ENCODE results near the gene DLEC1. TPM values are rescaled to one million over a fixed set of nuclear protein-coding genes. Genes with fewer than 3 reads are reported as not detected.
A peak's percentile ranks its signal among the peaks of the same experiment; 100 is the strongest.
"Not testable (repeated sequence)": the region's sequence is repeated elsewhere in the genome, so short reads cannot be mapped to it uniquely, and the experiment has no call there.

Gene DLEC1
- total RNA-seq, 1 donor from 2014 or later, result not detected

GRCh38 chr3:38119821-38120692, 81.0 kb downstream of the DLEC1 start:
- DNase-seq (ENCODE audit: low read depth), result no peak

DNA sequence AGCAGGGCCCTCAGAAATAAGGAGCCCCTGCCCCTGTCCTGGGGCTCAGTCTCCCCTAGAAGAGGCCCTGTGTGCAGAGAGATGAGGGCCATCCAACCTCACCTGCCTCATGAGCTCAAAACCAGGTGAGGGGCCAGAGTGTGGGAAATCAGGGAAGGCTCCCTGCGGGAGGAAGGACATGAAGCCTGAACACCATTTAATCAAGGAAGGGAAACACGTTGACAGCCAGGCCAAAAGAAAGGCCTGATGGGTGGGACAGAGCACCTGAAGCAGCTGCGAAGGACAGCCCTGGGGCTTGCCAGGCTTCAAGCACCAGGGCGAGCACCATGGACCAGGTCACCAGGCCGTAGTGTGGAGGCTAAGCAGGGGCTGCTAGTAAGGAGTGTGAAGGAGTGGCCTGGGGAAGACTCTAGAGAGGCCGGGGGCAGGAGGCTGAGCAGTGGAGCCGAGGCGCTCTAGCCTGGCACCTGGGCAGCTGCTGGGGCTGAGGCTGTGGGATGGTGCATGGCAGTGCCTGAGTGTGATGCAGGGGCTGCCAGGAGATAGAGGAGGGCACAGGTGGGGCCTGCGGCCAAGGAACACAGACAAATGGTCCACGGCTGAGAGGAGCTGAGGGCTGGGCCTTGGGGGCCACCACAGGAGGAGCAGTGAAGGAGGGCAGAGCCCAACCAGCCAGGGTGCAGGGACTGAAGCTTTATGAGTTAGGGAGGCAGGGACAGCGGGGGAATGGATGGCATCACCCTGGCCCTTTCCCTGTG, 81.9 kb downstream of the DLEC1 start:
- no peak for DNase-seq (ENCODE audit: low read depth)

- DNase-seq (ENCODE audit: low read depth), result no peak
Observed at GRCh38 chr3:38121451-38121831, 82.4 kb downstream of the DLEC1 start.

DNA sequence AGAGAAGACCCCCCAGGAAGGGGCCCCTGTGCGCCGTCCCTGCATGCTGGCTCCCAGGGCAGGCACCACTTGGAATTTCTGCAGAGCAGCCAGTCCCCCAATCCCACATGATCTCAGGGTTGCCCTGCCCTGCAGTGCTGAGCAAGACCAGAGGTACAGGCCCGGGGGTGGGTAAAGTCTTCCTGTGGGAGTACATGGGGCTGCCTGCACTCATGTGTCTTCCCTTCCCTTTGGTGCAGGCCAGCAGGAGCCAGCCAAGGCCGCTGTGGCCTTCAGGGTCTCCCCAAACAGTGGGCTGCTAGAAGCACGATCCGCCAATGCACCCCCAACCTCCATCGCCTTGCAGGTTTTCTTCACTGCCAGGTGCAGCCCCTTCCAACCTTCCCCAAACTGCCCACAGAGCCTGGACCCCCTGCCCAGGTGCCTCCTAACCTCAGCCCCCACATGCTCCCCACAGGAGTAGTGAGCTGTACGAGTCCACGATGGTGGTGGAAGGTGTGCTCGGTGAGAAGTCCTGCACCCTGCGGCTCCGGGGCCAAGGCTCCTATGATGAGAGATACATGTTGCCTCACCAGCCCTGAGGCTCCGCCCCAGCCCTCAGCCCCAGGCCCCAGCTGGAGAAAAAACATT, 82.9 kb downstream of the DLEC1 start:
- DNase-seq (ENCODE audit: low read depth), result no peak

DNA sequence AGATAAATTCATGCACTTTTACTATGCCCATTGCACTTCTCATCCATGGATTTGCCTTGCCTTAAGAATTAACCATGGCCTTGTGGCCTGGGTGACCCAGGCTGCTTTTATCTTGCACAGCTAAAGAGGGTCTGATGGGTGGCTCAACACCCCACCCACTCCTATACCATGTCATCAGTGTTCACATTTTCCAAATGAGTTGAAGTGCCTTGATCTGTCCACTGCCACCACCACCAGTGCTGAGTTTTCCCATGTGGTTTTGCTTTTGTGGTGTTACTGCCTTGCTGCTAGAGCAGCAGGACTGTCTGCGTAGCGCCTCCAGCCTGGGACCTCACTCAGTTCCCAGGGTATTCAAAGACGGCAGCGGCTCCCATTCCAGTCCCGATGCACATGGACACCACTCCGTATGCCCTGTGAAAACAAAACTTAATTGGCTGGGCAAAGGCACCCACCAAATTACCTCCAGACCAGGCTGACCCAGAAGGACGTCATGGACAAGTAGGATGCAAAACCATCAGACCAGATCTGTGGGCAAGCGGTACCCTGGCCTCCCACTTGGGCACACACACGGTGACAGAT, 83.8 kb downstream of the DLEC1 start:
- DNase-seq (ENCODE audit: low read depth), result no peak

GRCh38 chr3:38124324-38125122, 85.5 kb downstream of the DLEC1 start:
- DNase-seq (ENCODE audit: low read depth), result no peak

DNA sequence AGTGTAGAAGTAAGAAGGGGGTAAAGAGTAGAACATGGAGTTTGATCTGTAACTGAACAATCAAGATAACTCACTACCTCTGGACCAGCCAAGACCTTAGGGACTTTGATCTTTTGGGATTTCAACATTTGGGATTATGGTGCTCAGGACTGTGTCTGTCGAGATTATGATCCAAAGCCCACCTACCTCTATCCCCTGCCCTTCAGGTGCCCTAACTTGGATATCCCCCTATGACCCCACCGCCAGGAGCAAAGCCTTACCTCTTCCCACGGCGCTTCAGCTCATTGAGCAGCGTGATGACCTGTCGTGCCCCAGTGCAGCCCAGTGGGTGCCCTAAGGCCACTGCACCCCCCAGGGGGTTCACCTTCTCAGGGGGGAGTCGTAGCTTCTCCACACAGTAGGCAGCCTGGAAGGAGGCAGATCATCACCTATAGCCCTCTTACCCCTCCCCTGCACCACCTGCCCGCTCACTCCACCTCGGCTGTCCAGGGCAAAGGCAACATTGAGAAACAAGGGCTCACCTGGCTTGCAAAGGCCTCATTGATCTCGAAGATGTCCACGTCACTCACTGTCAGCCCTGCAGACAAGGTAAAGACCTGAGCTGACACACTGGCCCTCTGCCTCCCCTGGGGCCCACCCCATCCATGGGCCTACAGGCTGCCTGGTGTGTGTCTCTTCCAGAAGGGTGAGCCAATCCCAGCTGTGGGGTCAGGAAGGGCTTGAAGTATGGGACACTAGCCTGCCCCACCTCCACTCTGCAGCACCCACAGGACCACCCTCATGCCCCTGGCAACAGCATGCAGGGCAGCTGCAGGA, 86.5 kb downstream of the DLEC1 start:
- DNase-seq (ENCODE audit: low read depth), result no peak

DNA sequence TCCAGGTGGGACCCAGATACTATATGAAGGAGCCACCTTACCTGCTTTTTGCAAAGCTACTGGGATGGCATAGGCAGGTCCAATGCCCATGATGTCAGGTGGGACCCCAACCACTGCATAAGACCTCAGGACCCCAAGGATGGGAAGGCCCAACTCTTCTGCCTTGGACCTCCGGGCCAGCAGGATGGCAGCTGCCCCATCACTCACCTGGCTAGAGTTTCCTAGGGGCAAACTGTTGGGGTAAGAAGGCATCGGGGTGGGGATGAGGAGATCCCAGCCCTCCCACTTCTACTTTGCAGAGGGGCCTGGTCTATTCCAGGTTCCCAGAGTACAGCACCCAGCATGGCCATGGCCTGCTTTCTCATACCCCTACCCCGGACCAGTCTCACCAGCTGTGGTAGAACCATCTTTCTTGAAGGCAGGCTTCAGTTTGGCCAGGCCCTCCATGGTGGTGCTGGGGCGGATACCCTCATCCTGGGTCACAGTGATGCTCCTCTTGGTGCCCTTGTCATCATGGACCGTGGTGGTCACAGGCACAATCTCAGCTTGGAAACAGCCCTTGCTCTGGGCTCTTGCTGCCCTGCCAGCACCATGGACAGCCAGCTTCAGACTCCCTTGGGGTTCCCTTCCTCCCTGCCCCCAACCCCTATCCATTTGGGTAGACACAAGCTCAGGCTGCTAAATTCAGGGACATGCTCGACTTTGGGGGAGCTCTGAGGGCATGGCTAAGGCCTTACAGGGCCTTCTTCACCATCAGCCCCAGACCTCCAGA, 87.3 kb downstream of the DLEC1 start:
- no peak for DNase-seq (ENCODE audit: low read depth)

- DNase-seq (ENCODE audit: low read depth), result no peak
Observed at GRCh38 chr3:38127611-38128302, 88.7 kb downstream of the DLEC1 start.

DNA sequence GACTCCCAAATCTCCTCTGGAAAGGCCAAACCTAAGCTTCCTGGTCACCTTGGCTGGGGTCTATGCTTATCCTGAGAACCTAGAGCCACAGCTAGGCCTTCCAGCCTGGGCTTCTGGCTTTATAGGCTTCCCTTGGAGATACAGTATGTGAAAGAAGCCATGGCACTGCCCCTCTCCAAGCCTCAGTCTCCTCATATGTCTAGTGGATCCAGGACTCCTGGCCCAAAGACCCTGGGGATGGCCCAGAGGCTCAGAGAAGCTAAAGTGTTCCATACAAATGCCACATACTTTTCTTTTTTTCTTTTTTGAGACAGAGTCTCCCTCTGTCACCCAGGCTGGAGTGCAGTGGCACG, 89.3 kb downstream of the DLEC1 start:
- no peak for DNase-seq (ENCODE audit: low read depth)

DNA sequence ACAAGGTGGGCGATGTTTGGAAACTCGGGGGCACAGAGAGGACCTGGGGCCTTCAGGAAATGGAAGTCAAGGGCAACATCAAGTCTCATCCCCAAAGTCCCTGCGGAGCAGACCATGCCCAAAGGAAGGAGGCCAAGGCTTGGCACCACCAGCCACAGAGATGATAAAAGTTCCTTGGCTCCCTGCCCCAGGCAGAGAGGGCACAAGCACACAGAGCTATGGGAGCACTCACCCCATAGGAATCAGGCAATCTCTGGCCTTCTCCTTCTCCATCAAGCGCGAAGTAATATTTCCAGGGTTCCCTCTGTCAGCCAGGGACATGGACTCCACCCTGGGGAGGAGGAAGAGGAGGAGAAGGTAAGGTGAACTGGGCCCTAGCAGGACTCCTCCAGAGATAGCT, 90.0 kb downstream of the DLEC1 start:
- no peak for DNase-seq (ENCODE audit: low read depth)

DNA sequence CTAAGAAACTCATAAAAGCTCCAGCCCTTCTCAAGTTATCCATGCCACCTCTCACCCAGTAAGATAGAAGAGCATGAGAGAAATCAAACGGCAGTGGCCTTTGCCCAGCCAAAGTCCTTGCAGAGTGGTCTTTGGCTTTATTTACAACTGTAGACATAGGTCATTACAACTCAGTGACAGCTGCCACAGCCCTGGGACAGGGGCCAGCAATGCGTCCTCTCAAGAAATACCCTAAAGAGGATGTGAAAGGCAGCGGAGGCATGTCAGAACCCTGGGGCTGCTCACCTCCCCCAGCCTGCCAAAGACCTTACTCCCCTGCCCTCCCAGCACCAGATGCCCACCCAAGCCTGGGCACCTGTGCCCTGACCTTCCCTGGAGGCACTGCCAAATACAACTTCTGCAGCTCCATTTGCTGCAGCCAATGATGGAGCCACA, 91.6 kb downstream of the DLEC1 start:
- peak; percentile 22 for DNase-seq (ENCODE audit: low read depth)

DNA sequence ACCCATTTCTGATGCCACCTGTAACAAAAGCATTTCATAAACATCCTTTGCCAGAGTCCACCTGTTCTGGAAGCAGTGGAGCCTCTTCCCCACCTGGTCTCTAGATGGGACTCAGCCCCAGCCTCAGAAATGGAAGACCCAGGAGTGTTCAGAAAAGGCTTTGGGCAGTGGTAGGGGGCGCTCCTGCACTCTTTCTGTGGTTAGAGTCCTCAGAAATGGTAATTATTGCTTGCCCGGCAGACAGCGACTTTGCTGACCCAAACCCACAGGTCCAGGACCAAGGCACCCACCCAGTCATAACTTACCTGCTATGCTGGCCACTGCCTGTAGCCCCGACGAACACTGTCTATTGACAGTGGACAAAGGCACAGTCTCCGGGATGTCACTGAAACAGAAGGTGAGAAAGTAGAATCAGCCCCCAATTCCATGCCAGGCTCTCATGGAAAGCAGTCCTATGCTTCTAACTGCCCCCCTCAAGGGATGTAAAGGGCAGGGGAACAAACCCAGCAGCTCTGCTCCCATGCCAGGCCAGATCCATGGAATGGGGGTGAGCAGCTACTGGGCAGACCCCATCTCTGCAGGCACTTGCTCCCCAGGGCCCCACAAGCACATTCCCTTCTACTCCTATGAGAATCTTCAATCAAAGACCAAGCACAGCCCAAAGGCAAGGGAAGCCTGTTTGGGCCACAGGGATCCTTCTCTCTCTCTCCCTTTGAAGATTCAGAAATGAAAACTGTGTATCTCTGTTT, 92.8 kb downstream of the DLEC1 start:
- no peak for DNase-seq (ENCODE audit: low read depth)

DNA sequence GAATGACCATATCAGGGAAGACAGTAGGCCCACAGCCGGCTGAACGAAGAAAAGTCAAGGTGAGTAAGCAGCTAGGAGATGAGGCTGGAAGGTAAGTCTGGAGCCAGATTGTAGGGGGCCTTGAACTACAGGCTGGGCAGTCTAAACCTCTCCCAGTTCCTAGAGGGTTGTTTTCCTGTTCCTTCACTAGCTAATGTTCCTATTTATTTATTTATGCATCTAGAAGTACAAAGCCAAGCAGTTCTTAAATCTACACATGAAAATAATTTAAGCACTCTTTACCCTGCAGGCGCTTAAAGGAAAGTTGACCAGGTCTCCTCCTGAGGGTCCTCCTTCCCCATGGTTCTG, 94.2 kb downstream of the DLEC1 start:
- DNase-seq (ENCODE audit: low read depth), result no peak

DNA sequence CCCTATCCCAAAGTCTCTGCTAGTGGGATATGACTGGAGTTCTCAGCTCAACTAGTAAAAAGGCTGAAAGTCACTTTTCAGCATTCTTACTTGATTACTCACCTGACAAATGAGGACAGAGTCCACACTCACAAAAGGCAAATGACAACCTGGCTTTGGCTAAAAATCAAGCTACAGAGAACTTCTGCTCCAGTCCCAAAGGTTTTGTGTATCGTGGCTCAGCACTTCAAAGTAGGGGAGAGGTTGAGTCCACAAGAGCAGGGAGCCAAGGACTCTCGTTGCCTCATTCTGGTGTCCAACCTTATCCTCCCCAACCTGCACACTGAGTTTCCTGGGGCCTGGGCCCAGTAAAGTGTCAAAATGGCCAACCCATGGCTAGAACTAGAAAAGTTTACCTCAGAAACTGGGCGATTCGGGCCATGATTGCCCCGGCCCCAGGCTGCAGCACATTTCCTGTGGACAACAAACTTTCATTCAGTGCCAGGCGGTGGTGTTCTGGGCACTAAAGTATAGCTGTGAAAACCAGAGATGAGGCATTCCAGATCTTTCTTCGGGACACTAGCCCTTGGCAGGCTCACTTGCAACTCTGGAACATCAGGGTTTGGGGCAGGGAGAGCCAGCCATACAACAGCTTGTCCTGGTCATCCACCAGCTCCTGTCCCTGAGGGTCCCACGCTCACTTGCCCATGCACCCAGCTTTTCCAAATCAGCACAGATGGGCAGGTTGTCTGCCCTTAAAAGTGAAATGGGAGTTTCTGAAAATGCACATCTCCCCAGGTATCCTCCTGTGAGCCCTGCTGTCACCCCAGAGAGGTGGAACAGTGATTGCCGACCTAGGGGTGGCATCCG, 94.8 kb downstream of the DLEC1 start:
- DNase-seq (ENCODE audit: low read depth), result no peak

GRCh38 chr3:38134517-38135143, 95.6 kb downstream of the DLEC1 start:
- not testable (repeated sequence) for DNase-seq (ENCODE audit: low read depth)

All from myocyte (in vitro differentiated cells).